NCI-H446 treated with DMSO at 0.1 percent for 48 hours (cell line): ENCODE data around the gene FRY.

Experiments
- DNase-seq: peaks from one replicate; lab custom pipeline; 2025; lab: John Stamatoyannopoulos, UW

FRY gene

GRCh38 chr13:32086366-32086765, 54.8 kb downstream of the FRY start:
- no peak for DNase-seq

DNA sequence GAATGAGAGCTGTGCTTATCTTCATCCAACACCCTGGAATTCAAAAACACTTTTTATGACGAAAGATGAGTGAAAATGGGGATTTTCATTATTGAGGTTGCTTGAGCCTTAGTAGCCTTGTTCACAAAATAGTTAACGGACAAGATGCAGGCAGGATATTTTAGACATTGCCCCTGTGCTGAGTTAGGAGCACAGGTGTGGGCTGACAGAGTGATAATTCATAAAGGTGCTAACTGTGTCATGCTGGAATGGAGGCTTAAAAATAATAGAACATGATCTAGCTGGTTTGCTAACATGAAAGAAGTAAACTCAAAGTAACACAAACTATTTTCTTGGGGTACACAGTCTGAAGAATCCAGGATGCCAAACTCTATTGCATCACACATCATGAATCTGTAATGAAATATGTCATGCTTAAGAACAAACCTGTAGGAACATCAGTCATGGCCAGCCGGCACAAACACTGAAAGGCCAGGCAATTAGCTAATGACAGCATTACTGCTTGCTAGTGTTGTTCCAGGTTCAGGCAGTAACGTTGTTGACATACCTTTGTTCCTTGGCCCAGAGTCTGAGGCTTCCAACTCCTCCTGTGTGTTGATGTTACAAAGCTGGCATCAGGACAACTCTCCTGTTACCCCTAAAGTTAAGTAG, 55.3 kb downstream of the FRY start:
- no peak for DNase-seq

GRCh38 chr13:32087955-32088747, 56.6 kb downstream of the FRY start:
- DNase-seq, result no peak

DNA sequence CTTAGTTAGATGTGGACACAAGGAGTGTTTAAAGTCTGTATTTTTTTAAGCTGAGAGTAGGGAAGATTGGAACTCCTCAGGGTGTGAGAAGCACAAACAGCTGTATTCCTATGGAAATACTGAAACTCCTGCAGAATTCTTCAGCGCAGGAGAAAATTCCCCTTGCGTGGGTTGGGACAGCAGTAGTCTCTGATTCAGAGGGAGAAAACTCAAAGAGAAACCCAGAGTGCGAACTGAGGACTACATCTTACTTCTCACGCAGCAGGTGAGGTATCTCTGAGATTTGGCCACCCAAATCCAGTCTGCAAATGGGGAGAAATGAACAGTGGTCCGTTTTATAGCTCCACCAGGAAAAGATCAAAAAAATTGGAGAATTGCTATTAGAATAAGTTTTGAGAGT, 60.9 kb downstream of the FRY start:
- no peak for DNase-seq

- no peak for DNase-seq
Measured at GRCh38 chr13:32093006-32093405, 61.4 kb downstream of the FRY start.

- no peak for DNase-seq
Measured at GRCh38 chr13:32098272-32098671, 66.7 kb downstream of the FRY start.

DNA sequence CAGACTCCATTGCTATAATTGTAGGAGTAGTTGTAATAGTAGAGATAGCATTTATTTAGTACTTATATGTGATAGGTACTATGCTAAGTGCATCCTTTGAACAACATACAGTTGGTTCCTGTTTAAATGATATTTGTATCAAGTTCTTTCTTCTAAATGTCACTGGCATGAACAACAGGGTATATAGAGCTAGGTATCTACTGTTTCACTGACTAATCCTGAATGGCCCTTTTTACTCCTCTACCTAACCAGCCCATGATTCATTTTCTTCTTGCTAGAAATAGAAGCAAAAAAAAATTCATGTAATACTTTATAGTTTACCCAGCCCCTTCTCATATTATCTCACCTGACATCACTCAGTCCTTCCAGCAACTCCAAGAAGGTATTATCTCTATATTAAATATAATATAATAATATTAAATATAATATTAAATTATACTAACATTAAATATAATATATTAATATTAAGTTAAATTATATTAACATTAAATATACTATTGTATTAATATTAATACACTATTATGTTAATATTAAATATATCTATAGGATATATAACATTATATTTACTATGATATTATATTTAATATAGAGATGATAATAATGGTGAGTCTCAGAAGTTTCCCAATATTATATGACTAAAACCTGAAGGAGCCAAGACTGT, 74.2 kb downstream of the FRY start:
- no peak for DNase-seq

GRCh38 chr13:32107474-32107873, 75.9 kb downstream of the FRY start:
- no peak for DNase-seq

DNA sequence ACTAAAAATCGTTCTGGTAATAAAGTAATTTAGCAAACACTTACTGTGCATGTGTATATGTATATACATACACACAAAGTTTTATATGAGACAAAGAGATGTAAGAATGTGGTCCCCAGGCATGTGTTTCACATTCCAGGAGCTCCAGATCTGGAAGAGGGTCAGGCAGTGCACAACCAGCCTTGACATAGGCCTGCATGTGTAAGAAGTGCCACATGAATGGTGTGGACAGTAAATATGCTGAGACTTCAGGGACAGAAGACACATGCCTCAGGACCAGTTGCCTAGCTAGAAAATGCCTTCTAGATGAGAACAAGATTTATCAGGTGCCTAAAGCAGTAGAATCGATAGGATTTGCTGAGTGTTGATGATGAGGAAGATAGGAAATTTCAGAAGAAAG, 76.4 kb downstream of the FRY start:
- no peak for DNase-seq

DNA sequence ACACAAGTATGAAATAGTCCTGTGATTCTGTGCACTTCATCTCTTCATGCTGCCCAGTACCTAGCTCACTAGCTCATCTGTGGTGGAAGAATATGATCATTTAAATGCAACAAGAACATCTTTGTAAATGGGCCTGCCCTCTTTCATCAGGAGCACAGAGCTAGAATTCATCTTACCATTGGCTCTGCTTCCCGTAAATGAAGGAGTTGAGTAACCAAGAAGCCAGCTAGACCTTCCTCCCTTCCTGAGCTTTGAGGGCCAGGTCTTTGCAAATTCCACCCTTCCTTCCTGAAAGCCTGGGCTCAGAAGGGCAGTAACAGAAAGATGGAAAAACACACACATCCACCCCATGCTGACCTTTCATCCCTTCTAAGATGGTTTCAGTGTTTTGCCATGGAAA, 82.0 kb downstream of the FRY start:
- no peak for DNase-seq

DNA sequence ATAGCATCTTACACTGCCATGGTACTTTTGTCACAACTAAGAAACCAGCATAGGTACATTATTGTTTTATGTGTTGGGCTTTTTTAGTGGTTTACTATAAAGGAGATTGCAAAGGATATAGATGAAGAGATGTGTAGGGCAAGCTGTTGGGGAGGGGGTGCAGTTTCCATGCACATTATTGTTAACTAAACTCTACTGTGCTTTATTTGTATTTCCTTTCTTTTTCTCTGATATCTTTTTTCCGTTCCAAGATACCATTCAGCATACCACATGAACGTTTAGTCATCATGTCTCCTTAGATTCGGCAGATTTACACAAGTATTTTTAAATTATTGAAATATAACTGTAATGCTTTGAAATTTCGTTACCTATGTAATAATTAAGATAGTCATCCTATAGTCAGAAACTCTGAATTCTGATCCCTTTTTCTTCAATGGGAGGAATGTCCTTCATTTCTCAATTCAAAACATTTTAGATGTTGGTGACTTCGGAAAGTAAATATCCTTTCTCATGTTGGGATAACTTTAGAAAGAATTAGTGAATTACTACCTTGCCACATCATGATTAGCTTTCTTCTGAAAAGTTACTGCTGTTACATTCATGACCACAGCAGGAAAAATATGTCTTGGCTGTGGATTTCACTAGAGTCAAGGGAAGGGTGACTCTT, 82.8 kb downstream of the FRY start:
- DNase-seq, result no peak

DNA sequence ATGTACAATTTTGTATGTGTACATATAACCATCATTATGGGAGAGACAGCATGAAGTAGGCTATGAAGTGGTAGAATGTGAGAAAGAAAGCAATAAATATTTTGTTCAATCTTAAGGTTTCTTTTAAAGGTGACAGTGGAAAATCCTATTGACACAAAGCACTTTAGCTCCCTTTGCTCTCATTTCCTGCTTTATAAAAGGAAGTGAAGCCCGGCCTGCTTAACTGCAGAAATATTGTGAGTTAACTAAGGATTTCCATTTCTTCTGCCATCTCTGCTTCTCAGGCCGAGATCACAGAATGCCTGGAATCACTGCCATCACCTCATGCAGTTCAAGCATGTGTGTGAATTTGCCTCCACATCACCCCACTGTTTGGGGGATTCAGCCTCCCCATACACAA, 83.5 kb downstream of the FRY start:
- no peak for DNase-seq

GRCh38 chr13:32116210-32116609, 84.6 kb downstream of the FRY start:
- no peak for DNase-seq

GRCh38 chr13:32117001-32117400, 85.4 kb downstream of the FRY start:
- DNase-seq, result no peak

DNA sequence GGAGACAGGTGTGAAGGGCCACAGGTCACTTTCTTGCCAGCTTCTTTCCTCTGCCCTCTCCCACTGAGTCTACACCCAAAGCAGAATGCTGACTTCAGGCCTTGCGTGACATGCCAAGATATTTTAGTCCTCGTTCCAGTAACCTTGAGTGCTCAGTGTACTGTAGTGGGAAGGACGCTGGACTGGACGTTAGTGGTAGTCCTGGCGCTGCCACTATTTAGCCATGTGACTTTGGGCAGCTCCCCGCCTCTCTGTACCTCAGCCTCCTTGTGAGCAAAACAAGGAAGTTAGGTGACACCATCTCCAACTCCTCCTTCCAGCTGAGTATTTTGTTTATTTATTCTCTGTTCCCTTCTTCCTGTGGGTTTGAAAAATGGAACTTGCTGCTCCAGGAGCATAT, 86.1 kb downstream of the FRY start:
- no peak for DNase-seq

DNA sequence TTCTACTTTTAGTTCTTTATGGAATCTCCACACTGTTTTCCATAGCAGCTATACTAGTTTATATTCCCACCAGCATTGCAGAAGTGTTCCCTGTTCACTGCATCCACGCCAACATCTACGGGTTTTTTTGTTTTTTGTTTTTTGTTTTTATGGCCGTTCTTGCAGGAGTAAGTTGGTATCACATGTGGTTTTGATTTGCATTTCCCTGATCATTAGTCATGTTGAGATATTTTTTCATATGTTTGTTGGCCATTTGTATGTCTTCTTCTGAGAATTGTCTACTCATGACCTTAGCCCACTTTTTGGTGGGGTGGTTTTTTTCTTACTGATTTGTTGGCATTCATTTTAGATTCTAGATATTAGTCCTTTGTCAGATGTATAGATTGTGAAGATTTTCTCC, 89.7 kb downstream of the FRY start:
- DNase-seq, result no peak

- no peak for DNase-seq
Measured at GRCh38 chr13:32124743-32125142, 93.2 kb downstream of the FRY start.

DNA sequence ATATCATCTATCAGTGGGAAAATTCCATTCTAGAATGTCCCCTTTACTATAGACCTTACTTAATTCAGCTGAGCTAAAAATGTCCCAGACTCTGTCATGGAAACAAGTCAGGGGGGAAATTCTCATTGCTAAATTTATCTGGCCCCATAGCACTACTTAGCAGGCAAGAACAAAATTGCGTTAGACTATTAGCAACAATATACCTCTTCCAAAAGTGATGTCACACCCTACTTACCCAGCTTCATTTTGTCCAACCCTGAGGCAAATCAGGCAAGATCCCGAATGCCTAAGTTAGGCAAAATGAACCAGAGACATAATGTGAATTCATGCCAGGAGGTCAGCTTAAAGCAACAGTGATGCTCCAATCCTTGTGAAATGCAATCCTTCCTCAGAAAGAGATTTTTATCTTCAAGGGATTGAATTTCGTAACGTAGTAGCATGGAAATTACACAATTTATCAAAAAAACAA, 93.7 kb downstream of the FRY start:
- no peak for DNase-seq

DNA sequence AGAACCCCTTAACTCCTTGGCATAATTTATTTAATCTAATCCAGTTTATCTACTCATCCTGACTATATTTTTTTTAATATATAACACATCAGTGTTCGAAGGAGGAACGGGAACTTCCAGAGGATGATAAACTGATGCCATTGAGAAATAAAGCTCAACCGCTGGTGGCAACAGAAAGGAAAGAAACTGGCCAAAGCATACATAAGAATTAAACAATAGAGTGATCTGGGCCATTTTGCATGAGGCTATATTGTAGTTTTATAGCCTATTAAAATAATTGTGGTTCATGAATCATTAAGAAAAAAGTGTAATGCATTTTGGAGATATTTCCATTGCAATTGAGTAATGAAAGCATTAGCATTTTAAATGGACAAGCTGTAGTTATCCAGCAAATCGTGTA, 94.2 kb downstream of the FRY start:
- DNase-seq, result no peak

GRCh38 chr13:32126278-32126677, 94.7 kb downstream of the FRY start:
- DNase-seq, result no peak

- DNase-seq, result no peak
Measured at GRCh38 chr13:32126756-32127155, 95.2 kb downstream of the FRY start.

GRCh38 chr13:32127691-32128090, 96.1 kb downstream of the FRY start:
- no peak for DNase-seq
